HEK293 (cell line): ENCODE measurements around the gene HSPE1.

Experiments
- CTCF ChIA-PET: fragments of 350-600 bp; formaldehyde crosslinking; extraction: SDS; loops from one replicate; lab custom pipeline; 2021; ENCODE audit warnings: antibody characterized with exemption; lab: Yijun Ruan, JAX
- POLR2A ChIA-PET: fragments of 300-600 bp; formaldehyde crosslinking; extraction: SDS; loops from one replicate; lab custom pipeline; 2020; ENCODE audit warnings: antibody characterized with exemption, inconsistent platforms; lab: Yijun Ruan, JAX
- H3K27ac ChIP-seq: fragments of 200-500 bp; sonication (Bioruptor generic); 2 replicates; pipeline ENCODE4 v1.5.1; 2014; ENCODE audit warnings: low read depth, low read length, control low read depth, inconsistent platforms; ENCODE audit errors: extremely low read depth
- H3K36me3 ChIP-seq, 2 experiments: fragments of 200-500 bp in 1 of 2; sonication (Bioruptor generic) in 1 of 2; 1 replicate in 1 of 2; 2 replicates in 1 of 2; pipeline ENCODE4 v1.5.1; 2014 to 2017; ENCODE audit warnings: inconsistent platforms in 2 of 2, low read length in 2 of 2; ENCODE audit not compliant: control insufficient read depth in 2 of 2, insufficient read depth in 1 of 2
- H3K4me1 ChIP-seq: fragments of 200-500 bp; sonication (Bioruptor generic); 2 replicates; pipeline ENCODE4 v1.5.1; 2014; ENCODE audit warnings: mild to moderate bottlenecking, low read length, inconsistent platforms; ENCODE audit not compliant: control insufficient read depth, insufficient read depth
- H3K4me3 ChIP-seq: 2 replicates; pipeline ENCODE4 v1.5.1; 2011; ENCODE audit warnings: low read depth, mild to moderate bottlenecking, control low read depth, low read length, moderate library complexity
- H3K9me3 ChIP-seq: fragments of 200-500 bp; sonication (Bioruptor generic); 2 replicates; pipeline ENCODE4 v1.5.1; 2014; ENCODE audit warnings: low read depth, low read length, inconsistent platforms; ENCODE audit not compliant: control insufficient read depth, insufficient read depth
- BCL11B ChIP-seq: fragments of 450-650 bp; formaldehyde crosslinking; IDR thresholded peaks from 2 replicates; pipeline ENCODE4 v1.5.1; 2016; ENCODE audit warnings: low read depth, missing biosample characterization, missing genetic modification characterization
- FEZF1 ChIP-seq: fragments of 450-650 bp; formaldehyde crosslinking; IDR thresholded peaks from 2 replicates; pipeline ENCODE4 v1.5.1; 2016; ENCODE audit warnings: missing biosample characterization, missing genetic modification characterization
- HOXC10 ChIP-seq: sonication (generic); formaldehyde crosslinking; IDR thresholded peaks from 2 replicates; pipeline ENCODE4 v1.8.1; 2023; ENCODE audit warnings: mild to moderate bottlenecking, missing genetic modification reagents
- IKZF3 ChIP-seq: fragments of 450-650 bp; IDR thresholded peaks from 2 replicates; pipeline ENCODE4 v1.5.0; 2018; ENCODE audit warnings: missing biosample characterization, mild to moderate bottlenecking, missing genetic modification characterization, moderate library complexity
- SCRT1 ChIP-seq: fragments of 450-650 bp; formaldehyde crosslinking; IDR thresholded peaks from 2 replicates; pipeline ENCODE4 v1.5.1; 2016; ENCODE audit warnings: missing biosample characterization, missing genetic modification characterization, borderline replicate concordance
- SP2 ChIP-seq: fragments of 450-650 bp; formaldehyde crosslinking; IDR thresholded peaks from 2 replicates; pipeline ENCODE4 v1.5.1; 2016; ENCODE audit warnings: missing biosample characterization, missing genetic modification characterization
- ZNF112 ChIP-seq: fragments of 450-650 bp; formaldehyde crosslinking; IDR thresholded peaks from 2 replicates; pipeline ENCODE4 v1.5.0; 2017; ENCODE audit warnings: missing biosample characterization, missing genetic modification characterization
- ZNF350 ChIP-seq: fragments of 450-650 bp; formaldehyde crosslinking; IDR thresholded peaks from 2 replicates; pipeline ENCODE4 v1.5.0; 2017; ENCODE audit warnings: missing biosample characterization, mild to moderate bottlenecking, missing genetic modification characterization
- ZNF366 ChIP-seq: fragments of 450-650 bp; formaldehyde crosslinking; conservative IDR thresholded peaks from 2 replicates; pipeline ENCODE4 v1.5.1; 2016; ENCODE audit warnings: missing biosample characterization, missing genetic modification characterization
- ZNF530 ChIP-seq: fragments of 450-650 bp; formaldehyde crosslinking; IDR thresholded peaks from 2 replicates; pipeline ENCODE4 v1.5.1; 2016; ENCODE audit warnings: low read depth, missing biosample characterization, missing genetic modification characterization
- ZNF561 ChIP-seq: fragments of 450-650 bp; IDR thresholded peaks from 2 replicates; pipeline ENCODE4 v1.5.1; 2018; ENCODE audit warnings: missing biosample characterization, missing genetic modification characterization, borderline replicate concordance
- ZNF600 ChIP-seq: fragments of 450-650 bp; formaldehyde crosslinking; IDR thresholded peaks from 2 replicates; pipeline ENCODE4 v1.5.1; 2016; ENCODE audit warnings: missing biosample characterization, missing genetic modification characterization
- ZNF830 ChIP-seq: fragments of 450-650 bp; IDR thresholded peaks from 2 replicates; pipeline ENCODE4 v1.5.0; 2018; ENCODE audit warnings: missing biosample characterization, missing genetic modification characterization, low read depth, mild to moderate bottlenecking, moderate library complexity
- TF ChIP-seq, protein P1 (sequence below): fragments of 450-650 bp; formaldehyde crosslinking; IDR thresholded peaks from 2 replicates; pipeline ENCODE4 v1.5.1; 2017; ENCODE audit warnings: missing biosample characterization, missing genetic modification characterization
- TF ChIP-seq, protein P2 (sequence below): fragments of 450-650 bp; formaldehyde crosslinking; IDR thresholded peaks from 2 replicates; pipeline ENCODE4 v1.5.1; 2016; ENCODE audit warnings: missing biosample characterization, missing genetic modification characterization, borderline replicate concordance
- TF ChIP-seq, protein P3 (sequence below): fragments of 450-650 bp; formaldehyde crosslinking; IDR thresholded peaks from 2 replicates; pipeline ENCODE4 v1.5.1; 2016; ENCODE audit warnings: missing biosample characterization, missing genetic modification characterization, borderline replicate concordance
- TF ChIP-seq, protein P4 (sequence below): fragments of 450-650 bp; formaldehyde crosslinking; IDR thresholded peaks from 2 replicates; pipeline ENCODE4 v1.5.1; 2016; ENCODE audit warnings: missing biosample characterization, missing genetic modification characterization
- TF ChIP-seq, protein P5 (sequence below): fragments of 450-650 bp; formaldehyde crosslinking; IDR thresholded peaks from 2 replicates; pipeline ENCODE4 v1.5.1; 2016; ENCODE audit warnings: missing biosample characterization, missing genetic modification characterization

Gene HSPE1

DNA sequence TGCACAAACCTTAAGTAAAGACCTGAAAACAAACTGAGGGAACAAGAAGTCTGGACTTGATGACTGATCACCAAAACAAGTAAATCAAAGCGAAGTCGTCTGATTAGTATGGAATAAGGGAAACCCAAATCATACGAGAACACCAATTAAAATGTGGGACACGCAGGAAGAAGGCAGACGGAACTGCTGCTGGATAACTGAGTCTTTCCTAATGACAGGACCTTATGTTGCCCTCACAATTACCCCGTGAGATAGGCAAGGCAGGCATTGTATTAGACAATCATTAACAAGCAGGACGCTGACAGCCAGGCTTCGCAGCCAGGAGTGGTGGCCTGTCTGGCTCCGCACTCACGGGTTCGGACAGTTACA, 47.4 kb upstream of the HSPE1 start (continued):
- TF ChIP-seq, protein P1, sequence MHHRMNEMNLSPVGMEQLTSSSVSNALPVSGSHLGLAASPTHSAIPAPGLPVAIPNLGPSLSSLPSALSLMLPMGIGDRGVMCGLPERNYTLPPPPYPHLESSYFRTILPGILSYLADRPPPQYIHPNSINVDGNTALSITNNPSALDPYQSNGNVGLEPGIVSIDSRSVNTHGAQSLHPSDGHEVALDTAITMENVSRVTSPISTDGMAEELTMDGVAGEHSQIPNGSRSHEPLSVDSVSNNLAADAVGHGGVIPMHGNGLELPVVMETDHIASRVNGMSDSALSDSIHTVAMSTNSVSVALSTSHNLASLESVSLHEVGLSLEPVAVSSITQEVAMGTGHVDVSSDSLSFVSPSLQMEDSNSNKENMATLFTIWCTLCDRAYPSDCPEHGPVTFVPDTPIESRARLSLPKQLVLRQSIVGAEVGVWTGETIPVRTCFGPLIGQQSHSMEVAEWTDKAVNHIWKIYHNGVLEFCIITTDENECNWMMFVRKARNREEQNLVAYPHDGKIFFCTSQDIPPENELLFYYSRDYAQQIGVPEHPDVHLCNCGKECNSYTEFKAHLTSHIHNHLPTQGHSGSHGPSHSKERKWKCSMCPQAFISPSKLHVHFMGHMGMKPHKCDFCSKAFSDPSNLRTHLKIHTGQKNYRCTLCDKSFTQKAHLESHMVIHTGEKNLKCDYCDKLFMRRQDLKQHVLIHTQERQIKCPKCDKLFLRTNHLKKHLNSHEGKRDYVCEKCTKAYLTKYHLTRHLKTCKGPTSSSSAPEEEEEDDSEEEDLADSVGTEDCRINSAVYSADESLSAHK: no peak
- TF ChIP-seq ZNF830: no peak

DNA sequence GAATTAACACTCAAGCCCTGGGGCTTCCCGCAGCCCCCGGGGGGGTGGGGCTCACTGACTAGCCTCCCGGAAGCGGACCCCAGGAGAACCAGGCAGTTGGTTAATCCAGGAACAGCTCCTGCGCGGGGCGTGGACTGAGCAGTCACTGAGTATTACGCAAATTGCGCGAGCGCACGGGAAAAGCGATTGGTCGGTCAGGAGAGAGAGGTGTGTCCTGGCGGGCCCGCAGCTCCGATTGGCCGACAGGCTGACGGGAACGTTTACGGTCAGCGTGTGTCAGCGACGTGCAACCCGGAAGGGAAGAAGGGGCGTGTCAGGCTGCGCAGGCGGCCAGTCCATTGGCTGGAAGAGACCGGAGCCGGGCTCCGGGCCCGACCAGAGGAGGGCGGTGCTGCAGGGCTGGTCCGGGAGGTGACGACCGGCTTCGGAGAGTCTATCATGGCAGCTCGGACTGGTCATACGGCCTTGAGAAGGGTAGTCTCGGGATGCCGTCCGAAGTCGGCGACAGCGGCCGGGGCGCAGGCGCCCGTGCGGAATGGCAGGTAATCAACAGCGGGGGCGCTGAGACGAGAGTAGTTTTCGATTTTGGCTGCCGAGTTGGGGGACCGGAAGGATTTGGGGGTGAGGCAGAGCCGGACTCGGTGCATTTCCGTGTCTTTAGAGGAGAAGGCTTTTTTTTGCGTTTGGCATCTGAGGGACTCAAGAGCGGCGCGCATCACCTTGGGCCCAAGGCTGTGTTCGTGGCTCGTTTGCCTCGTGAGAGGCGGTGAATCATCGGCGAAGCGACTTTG, 46.9 kb upstream of the HSPE1 start, which contains the start of gene COQ10B:
Gene COQ10B, plus strand, starts transcription at position 430 of the 791 bp plus-strand sequence. Its CDS starts 9 bp downstream, at position 439.
- peak within 1 kb of the TSS; percentile 93 for H3K27ac ChIP-seq
- H3K36me3 ChIP-seq: no peaks in the 10 kb centered on the region
- CTCF ChIA-PET: interaction anchor here (0.6 to 0.8 kb wide), 2 partner anchors 11 to 26 kb away, joined by 3 to 4 read pairs; no protein-coding TSS in a partner anchor
- H3K4me3 ChIP-seq: peak within 1 kb of the TSS; percentile 93
- POLR2A ChIA-PET: interaction anchor here (0.7 to 3.1 kb wide), 15 partner anchors 9 to 252 kb away, joined by 3 to 69 read pairs (median 5); partner anchors contain the start of genes HSPD1, HSPE1, MARS2 and MOB4
- H3K9me3 ChIP-seq: no peaks in the 10 kb centered on the region
- no peaks in the 10 kb centered on the region for H3K4me1 ChIP-seq
- TF ChIP-seq ZNF112 (tag by site-specific recombination): no peak
- TF ChIP-seq, protein P2, sequence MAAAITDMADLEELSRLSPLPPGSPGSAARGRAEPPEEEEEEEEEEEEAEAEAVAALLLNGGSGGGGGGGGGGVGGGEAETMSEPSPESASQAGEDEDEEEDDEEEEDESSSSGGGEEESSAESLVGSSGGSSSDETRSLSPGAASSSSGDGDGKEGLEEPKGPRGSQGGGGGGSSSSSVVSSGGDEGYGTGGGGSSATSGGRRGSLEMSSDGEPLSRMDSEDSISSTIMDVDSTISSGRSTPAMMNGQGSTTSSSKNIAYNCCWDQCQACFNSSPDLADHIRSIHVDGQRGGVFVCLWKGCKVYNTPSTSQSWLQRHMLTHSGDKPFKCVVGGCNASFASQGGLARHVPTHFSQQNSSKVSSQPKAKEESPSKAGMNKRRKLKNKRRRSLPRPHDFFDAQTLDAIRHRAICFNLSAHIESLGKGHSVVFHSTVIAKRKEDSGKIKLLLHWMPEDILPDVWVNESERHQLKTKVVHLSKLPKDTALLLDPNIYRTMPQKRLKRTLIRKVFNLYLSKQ (tag by site-specific recombination): no peak
- TF ChIP-seq, protein P3, sequence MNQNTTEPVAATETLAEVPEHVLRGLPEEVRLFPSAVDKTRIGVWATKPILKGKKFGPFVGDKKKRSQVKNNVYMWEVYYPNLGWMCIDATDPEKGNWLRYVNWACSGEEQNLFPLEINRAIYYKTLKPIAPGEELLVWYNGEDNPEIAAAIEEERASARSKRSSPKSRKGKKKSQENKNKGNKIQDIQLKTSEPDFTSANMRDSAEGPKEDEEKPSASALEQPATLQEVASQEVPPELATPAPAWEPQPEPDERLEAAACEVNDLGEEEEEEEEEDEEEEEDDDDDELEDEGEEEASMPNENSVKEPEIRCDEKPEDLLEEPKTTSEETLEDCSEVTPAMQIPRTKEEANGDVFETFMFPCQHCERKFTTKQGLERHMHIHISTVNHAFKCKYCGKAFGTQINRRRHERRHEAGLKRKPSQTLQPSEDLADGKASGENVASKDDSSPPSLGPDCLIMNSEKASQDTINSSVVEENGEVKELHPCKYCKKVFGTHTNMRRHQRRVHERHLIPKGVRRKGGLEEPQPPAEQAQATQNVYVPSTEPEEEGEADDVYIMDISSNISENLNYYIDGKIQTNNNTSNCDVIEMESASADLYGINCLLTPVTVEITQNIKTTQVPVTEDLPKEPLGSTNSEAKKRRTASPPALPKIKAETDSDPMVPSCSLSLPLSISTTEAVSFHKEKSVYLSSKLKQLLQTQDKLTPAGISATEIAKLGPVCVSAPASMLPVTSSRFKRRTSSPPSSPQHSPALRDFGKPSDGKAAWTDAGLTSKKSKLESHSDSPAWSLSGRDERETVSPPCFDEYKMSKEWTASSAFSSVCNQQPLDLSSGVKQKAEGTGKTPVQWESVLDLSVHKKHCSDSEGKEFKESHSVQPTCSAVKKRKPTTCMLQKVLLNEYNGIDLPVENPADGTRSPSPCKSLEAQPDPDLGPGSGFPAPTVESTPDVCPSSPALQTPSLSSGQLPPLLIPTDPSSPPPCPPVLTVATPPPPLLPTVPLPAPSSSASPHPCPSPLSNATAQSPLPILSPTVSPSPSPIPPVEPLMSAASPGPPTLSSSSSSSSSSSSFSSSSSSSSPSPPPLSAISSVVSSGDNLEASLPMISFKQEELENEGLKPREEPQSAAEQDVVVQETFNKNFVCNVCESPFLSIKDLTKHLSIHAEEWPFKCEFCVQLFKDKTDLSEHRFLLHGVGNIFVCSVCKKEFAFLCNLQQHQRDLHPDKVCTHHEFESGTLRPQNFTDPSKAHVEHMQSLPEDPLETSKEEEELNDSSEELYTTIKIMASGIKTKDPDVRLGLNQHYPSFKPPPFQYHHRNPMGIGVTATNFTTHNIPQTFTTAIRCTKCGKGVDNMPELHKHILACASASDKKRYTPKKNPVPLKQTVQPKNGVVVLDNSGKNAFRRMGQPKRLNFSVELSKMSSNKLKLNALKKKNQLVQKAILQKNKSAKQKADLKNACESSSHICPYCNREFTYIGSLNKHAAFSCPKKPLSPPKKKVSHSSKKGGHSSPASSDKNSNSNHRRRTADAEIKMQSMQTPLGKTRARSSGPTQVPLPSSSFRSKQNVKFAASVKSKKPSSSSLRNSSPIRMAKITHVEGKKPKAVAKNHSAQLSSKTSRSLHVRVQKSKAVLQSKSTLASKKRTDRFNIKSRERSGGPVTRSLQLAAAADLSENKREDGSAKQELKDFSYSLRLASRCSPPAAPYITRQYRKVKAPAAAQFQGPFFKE (tag by site-specific recombination): no peak
- no peak for TF ChIP-seq ZNF366 (tag by site-specific recombination)
- TF ChIP-seq SP2 (tag by site-specific recombination): peak; percentile 98
- no peak for TF ChIP-seq ZNF350
- TF ChIP-seq, protein P4, sequence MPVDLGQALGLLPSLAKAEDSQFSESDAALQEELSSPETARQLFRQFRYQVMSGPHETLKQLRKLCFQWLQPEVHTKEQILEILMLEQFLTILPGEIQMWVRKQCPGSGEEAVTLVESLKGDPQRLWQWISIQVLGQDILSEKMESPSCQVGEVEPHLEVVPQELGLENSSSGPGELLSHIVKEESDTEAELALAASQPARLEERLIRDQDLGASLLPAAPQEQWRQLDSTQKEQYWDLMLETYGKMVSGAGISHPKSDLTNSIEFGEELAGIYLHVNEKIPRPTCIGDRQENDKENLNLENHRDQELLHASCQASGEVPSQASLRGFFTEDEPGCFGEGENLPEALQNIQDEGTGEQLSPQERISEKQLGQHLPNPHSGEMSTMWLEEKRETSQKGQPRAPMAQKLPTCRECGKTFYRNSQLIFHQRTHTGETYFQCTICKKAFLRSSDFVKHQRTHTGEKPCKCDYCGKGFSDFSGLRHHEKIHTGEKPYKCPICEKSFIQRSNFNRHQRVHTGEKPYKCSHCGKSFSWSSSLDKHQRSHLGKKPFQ (tag by site-specific recombination): no peak
- TF ChIP-seq ZNF530 (tag by site-specific recombination): no peak
- 0 out of 2 replicates have a peak, but pooled peaks have one; percentile 47 for TF ChIP-seq BCL11B (tag by site-specific recombination)
- TF ChIP-seq FEZF1 (tag by site-specific recombination): peak; percentile 93
- TF ChIP-seq, protein P5, sequence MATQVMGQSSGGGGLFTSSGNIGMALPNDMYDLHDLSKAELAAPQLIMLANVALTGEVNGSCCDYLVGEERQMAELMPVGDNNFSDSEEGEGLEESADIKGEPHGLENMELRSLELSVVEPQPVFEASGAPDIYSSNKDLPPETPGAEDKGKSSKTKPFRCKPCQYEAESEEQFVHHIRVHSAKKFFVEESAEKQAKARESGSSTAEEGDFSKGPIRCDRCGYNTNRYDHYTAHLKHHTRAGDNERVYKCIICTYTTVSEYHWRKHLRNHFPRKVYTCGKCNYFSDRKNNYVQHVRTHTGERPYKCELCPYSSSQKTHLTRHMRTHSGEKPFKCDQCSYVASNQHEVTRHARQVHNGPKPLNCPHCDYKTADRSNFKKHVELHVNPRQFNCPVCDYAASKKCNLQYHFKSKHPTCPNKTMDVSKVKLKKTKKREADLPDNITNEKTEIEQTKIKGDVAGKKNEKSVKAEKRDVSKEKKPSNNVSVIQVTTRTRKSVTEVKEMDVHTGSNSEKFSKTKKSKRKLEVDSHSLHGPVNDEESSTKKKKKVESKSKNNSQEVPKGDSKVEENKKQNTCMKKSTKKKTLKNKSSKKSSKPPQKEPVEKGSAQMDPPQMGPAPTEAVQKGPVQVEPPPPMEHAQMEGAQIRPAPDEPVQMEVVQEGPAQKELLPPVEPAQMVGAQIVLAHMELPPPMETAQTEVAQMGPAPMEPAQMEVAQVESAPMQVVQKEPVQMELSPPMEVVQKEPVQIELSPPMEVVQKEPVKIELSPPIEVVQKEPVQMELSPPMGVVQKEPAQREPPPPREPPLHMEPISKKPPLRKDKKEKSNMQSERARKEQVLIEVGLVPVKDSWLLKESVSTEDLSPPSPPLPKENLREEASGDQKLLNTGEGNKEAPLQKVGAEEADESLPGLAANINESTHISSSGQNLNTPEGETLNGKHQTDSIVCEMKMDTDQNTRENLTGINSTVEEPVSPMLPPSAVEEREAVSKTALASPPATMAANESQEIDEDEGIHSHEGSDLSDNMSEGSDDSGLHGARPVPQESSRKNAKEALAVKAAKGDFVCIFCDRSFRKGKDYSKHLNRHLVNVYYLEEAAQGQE (tag by site-specific recombination): no peak
- TF ChIP-seq SCRT1 (tag by site-specific recombination): no peak
- TF ChIP-seq ZNF561 (tag by site-specific recombination): 0 out of 2 replicates have a peak, but pooled peaks have one; percentile 30
- peak; percentile 69; the same call in 1 of the 2 replicates for TF ChIP-seq IKZF3 (tag by site-specific recombination)
- TF ChIP-seq ZNF600 (tag by site-specific recombination): peak; percentile 65
- 0 out of 2 replicates have a peak, but pooled peaks have one; percentile 78 for TF ChIP-seq HOXC10 (CRISPR knock-in tag)
